ACHN (cell line): Measurements from ENCODE around the gene PRAC1.

Experiments
- DNase-seq: peaks from one replicate; pipeline ENCODE4 v3.0.0-alpha.2; 2015
- in situ Hi-C: cut with HindIII; loops from 2 replicates; pipeline ENCODE4 v1.10.0; 2017; ENCODE audit warnings: low sequenced_read_pairs, low pct_ligation_motif_present, low pct_unique_long_range_greater_than_20kb

The PRAC1 gene

GRCh38 chr17:48748718-48749566, 26.6 kb upstream of the PRAC1 start:
- no peak for DNase-seq
- in situ Hi-C loops: no loop called here

- DNase-seq: no peak
- in situ Hi-C loops: no loop called here
Measured at GRCh38 chr17:48747445-48748363, 25.4 kb upstream of the PRAC1 start.

DNA sequence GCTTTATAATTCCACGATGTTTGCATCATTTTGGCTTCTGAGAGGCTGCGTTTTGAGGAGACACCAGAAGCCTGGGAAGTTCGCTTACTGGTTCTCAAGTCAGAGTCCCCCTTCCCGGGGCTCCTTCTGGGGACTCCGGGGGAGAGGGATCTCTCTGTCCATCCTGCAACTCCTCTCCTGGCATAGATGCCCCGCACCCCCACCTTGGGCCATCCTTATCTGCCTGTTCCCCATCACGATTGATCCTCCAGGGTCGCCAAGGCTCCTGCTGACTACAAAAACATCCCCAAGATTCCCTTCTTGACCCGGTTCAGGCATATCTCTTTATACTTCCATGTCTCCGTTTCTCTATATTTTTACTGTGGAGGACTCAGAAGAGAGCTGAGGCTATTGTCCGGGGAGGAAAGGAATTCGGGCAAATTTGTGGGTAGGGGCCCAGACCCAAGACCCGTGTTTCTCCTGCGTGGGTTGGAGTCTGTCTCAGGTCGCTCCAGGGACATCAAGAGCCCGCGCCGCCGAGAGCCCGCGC, 24.7 kb upstream of the PRAC1 start:
- in situ Hi-C loops: no loop called here

GRCh38 chr17:48745381-48746275, 23.3 kb upstream of the PRAC1 start:
- no peak for DNase-seq
- in situ Hi-C loops: no loop called here

More for the DNA sequence above, 24.7 kb upstream of the PRAC1 start:
- no peak for DNase-seq

DNA sequence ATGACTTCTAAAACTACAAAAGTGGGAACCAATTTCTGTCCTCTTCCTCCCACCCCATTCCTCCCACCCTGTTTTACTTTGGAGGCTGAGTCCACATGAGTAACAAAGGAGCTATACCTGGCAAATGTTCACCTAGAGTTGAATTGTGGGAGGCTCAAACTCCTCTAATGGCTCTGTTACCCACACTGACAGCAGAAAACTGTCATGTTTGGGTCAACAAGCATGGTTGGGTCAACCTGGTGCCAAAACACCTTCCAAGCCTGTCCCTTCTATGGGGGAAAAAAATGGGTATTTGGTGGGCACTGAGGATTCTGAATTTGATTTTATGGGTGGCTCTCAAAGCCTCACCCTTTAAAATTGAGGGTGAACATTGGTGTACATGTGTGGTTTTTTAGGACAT, 18.2 kb upstream of the PRAC1 start:
- in situ Hi-C loops: no loop called here
- no peak for DNase-seq

GRCh38 chr17:48738803-48739526, 16.6 kb upstream of the PRAC1 start:
- no peak for DNase-seq
- in situ Hi-C loops: no loop called here

DNA sequence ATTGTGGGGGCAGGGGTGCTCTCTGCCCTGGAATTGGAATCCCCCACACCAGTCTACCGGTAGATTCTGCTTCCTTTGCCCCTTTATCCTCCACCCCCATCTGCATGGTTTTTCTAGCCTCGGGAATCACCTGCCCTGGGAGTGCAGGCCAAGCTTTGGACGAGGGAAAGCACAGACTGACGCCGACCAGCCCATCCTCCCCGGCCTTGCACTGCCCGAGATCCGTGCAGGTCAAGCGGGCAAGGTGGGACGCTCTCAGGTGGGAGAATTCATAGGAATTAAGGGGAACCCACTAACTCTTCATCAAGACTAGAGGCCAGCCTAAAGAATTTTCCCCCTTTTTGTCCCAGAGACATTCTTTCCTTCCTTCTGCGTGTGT, 16.1 kb upstream of the PRAC1 start:
- no peak for DNase-seq
- in situ Hi-C loops: no loop called here

- no peak for DNase-seq
- in situ Hi-C loops: no loop called here
Measured at GRCh38 chr17:48737330-48738043, 15.2 kb upstream of the PRAC1 start.

GRCh38 chr17:48735062-48735351, 12.7 kb upstream of the PRAC1 start:
- in situ Hi-C loops: no loop called here
- no peak for DNase-seq

- DNase-seq: no peak
- in situ Hi-C loops: no loop called here
Measured at GRCh38 chr17:48734333-48735061, 12.2 kb upstream of the PRAC1 start.

DNA sequence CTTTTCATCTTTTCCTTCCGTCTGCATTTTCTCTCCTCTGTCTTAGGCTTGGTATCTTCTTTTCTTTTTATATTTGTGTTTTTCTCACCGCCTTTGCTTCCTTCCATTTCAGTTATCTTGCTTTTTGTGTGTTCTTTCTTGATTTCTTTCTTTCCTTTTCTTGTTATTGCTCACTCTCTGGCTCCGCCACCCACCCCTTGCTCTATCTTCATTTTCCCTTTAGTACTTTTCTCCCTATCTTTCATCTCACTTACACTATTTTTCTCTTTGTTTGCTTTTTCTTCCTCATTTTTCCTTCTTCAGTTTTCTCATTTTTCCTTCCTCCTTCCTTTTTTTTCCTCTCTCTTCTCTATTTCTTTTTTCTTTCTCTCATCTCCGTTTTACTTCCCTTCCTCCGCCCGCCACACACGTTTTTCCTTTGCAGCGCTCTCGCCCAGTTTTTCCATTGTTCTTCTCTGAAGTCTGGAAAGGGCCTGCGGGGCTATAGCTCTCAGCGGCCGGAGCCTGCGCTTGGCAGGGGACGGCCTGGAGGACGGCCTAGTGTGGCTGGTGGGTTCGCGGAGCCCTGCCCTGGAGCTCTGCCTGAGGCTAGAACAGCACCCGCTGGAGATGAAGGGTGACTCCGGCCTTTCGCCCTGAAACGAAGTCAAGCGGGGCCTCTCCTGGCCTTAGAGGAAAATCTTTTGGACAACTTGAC, 11.5 kb upstream of the PRAC1 start:
- DNase-seq: no peak
- in situ Hi-C loops: no loop called here

GRCh38 chr17:48732688-48733629, 10.6 kb upstream of the PRAC1 start:
- in situ Hi-C loops: no loop called here
- DNase-seq: no peak

DNA sequence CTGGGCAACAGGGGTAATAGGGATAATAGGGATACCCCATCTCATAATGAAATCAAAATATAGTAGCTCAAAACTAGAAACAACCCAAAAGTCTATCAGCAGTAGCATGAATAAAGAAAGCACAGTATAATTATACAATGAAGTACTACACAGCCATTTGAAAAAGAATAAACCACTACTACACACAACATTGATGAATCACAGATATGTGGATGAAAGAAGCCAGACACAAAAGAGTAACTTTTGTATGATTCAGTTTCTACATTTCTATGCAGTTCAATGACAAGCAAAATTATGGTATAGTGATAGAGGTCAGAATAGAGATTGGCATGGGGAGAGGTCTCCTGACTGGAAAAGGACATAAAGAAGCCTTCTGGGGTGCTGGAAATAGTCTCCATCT, 9.0 kb upstream of the PRAC1 start:
- in situ Hi-C loops: no loop called here
- no peak for DNase-seq

- DNase-seq: no peak
- in situ Hi-C loops: no loop called here
Measured at GRCh38 chr17:48730240-48730550, 7.9 kb upstream of the PRAC1 start.

DNA sequence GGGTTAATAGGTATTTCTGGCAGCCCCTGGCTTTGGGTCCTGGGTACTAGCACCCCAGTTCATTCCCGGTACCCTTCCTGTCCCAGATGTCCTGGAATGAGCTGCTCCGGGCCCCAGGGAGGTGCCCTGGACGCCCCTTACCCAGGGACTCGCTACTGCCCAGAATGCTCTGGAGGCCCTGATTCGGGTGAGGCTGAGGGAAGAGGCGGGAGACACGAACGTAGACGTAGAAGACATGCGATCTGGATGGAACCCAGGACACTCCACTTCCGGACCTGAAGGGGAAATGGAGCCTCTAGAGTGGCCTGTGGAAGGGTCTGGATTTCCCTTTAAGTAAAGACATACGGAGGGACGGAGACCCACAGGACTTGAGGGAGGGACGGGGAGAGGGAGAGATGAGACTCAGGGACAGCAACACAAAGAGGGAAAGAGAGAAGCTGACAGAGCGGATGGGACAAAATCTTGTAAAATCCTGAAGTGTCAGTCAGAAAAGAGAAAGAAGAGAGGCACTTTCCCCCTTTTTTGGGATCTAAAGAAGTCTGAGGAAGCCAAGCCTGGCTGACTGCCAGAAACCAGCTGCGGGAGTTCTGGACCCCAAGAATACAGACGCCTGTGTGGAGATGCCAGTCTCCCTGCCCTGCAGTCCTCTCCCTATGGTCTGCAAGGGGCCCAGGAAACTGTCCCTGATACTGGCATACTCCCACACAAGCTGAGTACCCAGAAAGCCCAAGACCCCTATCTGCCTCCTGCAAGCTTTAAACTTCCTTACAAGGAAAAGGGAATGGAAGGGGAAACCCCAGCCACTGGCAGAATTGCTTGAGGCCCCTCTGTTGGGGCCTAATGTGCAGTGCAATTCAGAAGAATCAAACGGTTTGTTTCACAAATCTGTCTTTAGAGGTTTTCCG, 7.3 kb upstream of the PRAC1 start:
- in situ Hi-C loops: no loop called here
- DNase-seq: peak; percentile 46
